Right atrium auricular region (tissue), 2 donors: ENCODE measurements around the gene ETV3L. TPM values are rescaled to one million over a fixed set of nuclear protein-coding genes. Genes with fewer than 3 reads are reported as not detected.

Experiments used
- DNase-seq: peaks from one replicate; pipeline ENCODE4 v3.0.0-alpha.2; 2019; ENCODE audit warnings: low spot score
- H3K27ac ChIP-seq, 2 donors: fragments of 200-600 bp; sonication (generic); 1 replicate in 1 of 2; 2 replicates in 1 of 2; pipeline ENCODE4 v1.5.1; 2016 to 2019
- H3K27me3 ChIP-seq, 2 donors: fragments of 200-600 bp; sonication (generic); one replicate each; pipeline versions ENCODE4 v1.5.1 to v1.6.0; 2017 to 2019
- H3K36me3 ChIP-seq: fragments of 200-600 bp; sonication (generic); one replicate; pipeline ENCODE4 v1.5.1; 2016
- H3K4me1 ChIP-seq, 2 donors: fragments of 200-600 bp; sonication (generic); one replicate each; pipeline versions ENCODE4 v1.5.1 to v1.6.0; 2017 to 2019
- H3K4me3 ChIP-seq, 2 donors: fragments of 200-600 bp; sonication (generic); 1 replicate in 1 of 2; 2 replicates in 1 of 2; pipeline ENCODE4 v1.5.1; 2017 to 2019; ENCODE audit warnings: mild to moderate bottlenecking in 1 of 2, moderate library complexity in 1 of 2
- H3K9me3 ChIP-seq, 2 donors: fragments of 200-600 bp; sonication (generic); one replicate each; pipeline ENCODE4 v1.5.1; 2019
- total RNA-seq, 2 donors: library from RNA; depleted of rRNA; stranded (reverse); fragments of >200 nt; gene quantifications; one replicate each; pipeline ENCODE4 v1.1.0, GENCODE V29; 2016
- TF ChIP-seq, protein P1 (sequence below), 2 donors: fragments of 200-600 bp; sonication (generic); IDR thresholded peaks; one replicate each; pipeline ENCODE4 v1.5.1; 2019; ENCODE audit warnings: antibody characterized with exemption in 2 of 2

The ETV3L gene
- total RNA-seq, 2 donors from 2014 or later, result not detected

DNA sequence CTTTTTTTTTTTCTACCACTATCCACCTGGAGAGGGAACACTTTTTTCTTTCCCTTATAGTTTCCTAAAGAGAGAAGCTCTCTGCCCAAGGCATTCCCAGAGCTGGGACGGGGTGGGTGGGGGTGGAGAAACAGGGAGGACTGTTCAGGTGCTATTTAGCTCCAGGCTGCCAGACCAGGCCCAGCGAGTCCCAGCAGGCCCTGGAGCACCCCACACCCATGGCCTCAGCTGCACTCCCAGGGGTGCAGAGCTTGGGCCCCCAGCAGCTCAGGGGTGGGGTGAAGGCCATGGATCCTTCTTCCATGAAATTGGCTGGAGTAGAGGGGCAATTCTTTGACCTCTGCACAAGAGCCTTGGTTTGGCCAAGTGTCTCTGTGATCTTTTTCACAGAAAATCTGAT lies 4.1 kb downstream of the ETV3L start:
- Histone ChIP-seq H3K27ac (no peak overlapping the region), H3K36me3 (no peaks in the 10 kb centered on the region), H3K4me3 (no peak overlapping the region), H3K9me3 (no peaks in the 10 kb centered on the region), H3K27me3 (no peaks in the 10 kb centered on the region), H3K4me1 (peaks cover 0 to 12% of the 10 kb centered on the region in 2 donors)
- TF ChIP-seq, protein P1, sequence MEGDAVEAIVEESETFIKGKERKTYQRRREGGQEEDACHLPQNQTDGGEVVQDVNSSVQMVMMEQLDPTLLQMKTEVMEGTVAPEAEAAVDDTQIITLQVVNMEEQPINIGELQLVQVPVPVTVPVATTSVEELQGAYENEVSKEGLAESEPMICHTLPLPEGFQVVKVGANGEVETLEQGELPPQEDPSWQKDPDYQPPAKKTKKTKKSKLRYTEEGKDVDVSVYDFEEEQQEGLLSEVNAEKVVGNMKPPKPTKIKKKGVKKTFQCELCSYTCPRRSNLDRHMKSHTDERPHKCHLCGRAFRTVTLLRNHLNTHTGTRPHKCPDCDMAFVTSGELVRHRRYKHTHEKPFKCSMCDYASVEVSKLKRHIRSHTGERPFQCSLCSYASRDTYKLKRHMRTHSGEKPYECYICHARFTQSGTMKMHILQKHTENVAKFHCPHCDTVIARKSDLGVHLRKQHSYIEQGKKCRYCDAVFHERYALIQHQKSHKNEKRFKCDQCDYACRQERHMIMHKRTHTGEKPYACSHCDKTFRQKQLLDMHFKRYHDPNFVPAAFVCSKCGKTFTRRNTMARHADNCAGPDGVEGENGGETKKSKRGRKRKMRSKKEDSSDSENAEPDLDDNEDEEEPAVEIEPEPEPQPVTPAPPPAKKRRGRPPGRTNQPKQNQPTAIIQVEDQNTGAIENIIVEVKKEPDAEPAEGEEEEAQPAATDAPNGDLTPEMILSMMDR (IDR thresholded peaks at IDR 0.05), result no peak
- DNase-seq, result no peak

DNA sequence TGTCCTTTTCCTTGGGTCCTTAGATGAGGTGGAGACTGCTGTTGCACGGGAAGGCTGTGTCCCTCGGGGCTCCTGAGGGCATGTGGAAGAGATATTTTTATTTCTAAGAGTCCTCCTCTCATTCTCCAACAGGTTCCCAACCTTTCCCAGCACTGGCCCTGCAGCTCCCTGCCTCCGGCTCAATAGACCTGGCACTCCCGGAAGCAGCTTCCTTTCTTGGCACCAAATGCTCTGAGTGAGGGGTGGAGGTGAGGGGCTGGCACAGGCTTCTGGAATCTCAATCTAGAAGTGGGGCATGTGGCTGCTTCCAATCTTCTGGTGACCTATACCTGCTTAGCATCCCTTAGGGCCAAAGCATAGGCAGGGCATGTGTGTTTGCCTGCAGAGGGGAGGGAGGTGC lies 4.5 kb downstream of the ETV3L start:
- Histone ChIP-seq H3K27ac (no peak overlapping the region), H3K4me1 (peaks cover 0 to 16% of the 10 kb centered on the region in 2 donors), H3K4me3 (no peak overlapping the region), H3K27me3 (no peaks in the 10 kb centered on the region), H3K9me3 (no peaks in the 10 kb centered on the region), H3K36me3 (no peaks in the 10 kb centered on the region)
- TF ChIP-seq, protein P1 (IDR thresholded peaks at IDR 0.05), result no peak
- no peak for DNase-seq

DNA sequence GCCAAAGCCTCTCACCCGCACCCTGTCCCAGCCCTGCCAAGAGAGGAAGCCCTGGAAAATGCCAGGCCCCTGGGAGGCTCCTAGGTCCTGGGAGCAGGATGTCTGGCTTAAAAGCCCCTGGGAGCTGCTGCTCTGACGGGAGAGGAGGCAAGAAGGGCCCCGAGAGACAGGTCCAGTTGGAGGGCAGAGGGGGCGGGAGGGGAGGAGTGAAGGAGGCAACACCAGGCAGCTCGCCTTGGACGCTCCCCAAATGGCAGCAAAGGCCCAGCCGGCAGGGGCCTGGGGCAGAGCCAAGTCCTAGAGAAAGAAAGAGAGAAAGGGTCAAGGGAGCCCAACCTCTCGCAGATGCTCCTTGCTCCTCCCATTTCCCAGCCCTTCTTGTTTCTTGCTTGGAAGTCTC lies 6.8 kb downstream of the ETV3L start:
- TF ChIP-seq, protein P1 (IDR thresholded peaks at IDR 0.05), result no peak
- DNase-seq, result no peak
- Histone ChIP-seq H3K4me3 (no peak overlapping the region), H3K9me3 (no peaks in the 10 kb centered on the region), H3K27me3 (no peaks in the 10 kb centered on the region), H3K4me1 (peaks cover 0 to 16% of the 10 kb centered on the region in 2 donors), H3K27ac (no peak overlapping the region), H3K36me3 (no peaks in the 10 kb centered on the region)

DNA sequence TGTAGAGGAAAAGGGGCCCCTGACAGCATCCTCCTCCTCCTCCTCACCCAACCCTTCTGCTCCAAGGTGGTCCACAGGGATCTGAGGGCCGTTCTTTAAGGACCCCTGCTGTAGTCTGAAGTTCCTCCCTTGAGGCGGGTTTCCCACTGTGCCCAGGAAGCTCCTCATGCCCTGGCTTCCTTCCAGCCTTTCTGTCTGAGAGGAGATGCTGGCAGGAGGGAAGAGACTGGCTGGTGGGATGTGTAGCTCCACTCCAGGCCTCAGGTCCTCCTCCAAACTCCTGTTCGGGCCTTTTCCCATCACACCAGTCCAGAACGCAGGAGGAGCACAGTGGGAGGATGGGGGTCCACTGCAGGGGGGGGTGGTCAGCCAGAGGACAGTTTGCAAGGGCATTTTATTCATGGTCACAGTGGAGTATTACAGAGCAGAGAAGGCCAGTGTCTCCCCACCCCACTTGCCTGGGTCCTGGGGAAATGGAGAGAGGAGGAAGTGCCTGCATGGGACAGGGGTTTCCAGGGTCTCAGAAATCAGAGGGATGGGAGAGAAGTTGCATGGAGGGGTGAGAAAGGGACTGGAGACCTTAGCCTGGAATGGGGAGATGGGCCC lies 7.8 kb downstream of the ETV3L start:
- no peak for DNase-seq
- H3K9me3 ChIP-seq, result no peaks in the 10 kb centered on the region

DNA sequence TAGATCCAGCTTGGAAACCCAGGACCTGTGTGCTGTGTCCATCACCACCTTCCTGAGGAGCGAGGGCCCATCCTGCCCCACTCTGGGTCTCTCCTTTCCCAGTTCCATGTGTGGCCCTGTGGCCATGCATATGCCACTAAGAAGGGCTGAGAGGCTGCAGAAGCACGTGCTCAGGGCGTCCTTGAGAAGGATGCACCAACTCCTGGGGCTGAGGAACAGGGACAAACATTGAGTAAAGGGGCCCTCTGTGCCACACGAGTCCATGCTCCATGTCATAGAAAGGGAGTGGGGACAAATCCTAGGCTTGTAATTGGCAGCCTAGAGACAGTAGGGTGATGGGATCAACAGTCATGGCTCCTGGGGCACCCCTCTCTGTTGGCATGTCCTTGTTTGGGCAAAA lies 8.4 kb downstream of the ETV3L start:
- TF ChIP-seq, protein P1 (IDR thresholded peaks at IDR 0.05), result no peak
- no peak overlapping the region for H3K4me3 ChIP-seq
- no peak for DNase-seq
- no peak overlapping the region for H3K27ac ChIP-seq
- H3K4me1 ChIP-seq, result peaks cover 0 to 16% of the 10 kb centered on the region in 2 donors
- no peaks in the 10 kb centered on the region for H3K27me3 ChIP-seq
- no peaks in the 10 kb centered on the region for H3K36me3 ChIP-seq
- no peaks in the 10 kb centered on the region for H3K9me3 ChIP-seq

More for the DNA sequence above, 7.8 kb downstream of the ETV3L start:
- no peak overlapping the region for H3K4me3 ChIP-seq
- H3K27me3 ChIP-seq, result no peaks in the 10 kb centered on the region
- peaks cover 0 to 16% of the 10 kb centered on the region in 2 donors for H3K4me1 ChIP-seq
- H3K36me3 ChIP-seq, result no peaks in the 10 kb centered on the region
- TF ChIP-seq, protein P1 (IDR thresholded peaks at IDR 0.05), result no peak
- H3K27ac ChIP-seq, result no peak overlapping the region

DNA sequence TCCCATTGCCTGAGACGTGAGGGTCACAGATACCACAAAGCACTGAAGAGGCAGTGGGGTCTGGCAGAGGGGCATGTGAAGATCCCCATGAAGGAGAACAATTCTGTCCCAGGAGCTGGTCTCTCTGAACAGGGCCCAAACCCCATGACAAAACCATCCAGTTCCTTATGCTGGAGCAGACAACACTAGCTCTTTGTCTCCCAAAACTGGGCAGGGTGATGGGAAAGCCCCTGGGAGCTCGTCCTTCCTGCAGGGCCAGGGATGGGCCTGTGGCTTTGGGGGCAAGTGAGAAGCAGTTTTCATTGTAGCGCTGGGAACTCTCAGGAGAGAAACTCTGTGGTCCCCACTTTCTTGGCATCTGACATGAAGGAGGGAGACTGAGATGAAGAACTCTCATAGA lies 8.8 kb downstream of the ETV3L start:
- TF ChIP-seq, protein P1 (IDR thresholded peaks at IDR 0.05), result no peak

More for the DNA sequence above, 8.8 kb downstream of the ETV3L start:
- no peaks in the 10 kb centered on the region for H3K36me3 ChIP-seq
- no peaks in the 10 kb centered on the region for H3K9me3 ChIP-seq
- no peaks in the 10 kb centered on the region for H3K27me3 ChIP-seq
- peaks cover 0 to 16% of the 10 kb centered on the region in 2 donors for H3K4me1 ChIP-seq
- H3K4me3 ChIP-seq, result no peak overlapping the region
- no peak for DNase-seq
- H3K27ac ChIP-seq, result no peak overlapping the region
